ENCODE results near the gene ARHGAP28.

- no peak for TF ChIP-seq CTCF (IDR thresholded peaks at IDR 0.05)
- TF ChIP-seq POLR2A (IDR thresholded peaks at IDR 0.05) = no peak
These were observed 9.1 kb downstream of the ARHGAP28 start for GRCh38 chr18:6738622-6739021.
